Measurements from ENCODE around the gene ADSS1.

GRCh38 chr14:104794631-104794992, 70.6 kb downstream of the ADSS1 start:
- TF ChIP-seq CTCF (IDR thresholded peaks at IDR 0.05; ENCODE audit: low read depth, low read length, missing input control) (no peak), JUND (IDR thresholded peaks at IDR 0.05) (no peak), MAX (IDR thresholded peaks at IDR 0.05) (no peak), YY1 (IDR thresholded peaks at IDR 0.05) (no peak), FOXA1 (IDR thresholded peaks at IDR 0.05) (no peak), GABPA (IDR thresholded peaks at IDR 0.05 in 1 of 2, conservative IDR thresholded peaks at IDR 0.05 in 1 of 2) (no peak), TAF1 (conservative IDR thresholded peaks at IDR 0.05) (no peak), SP1 (IDR thresholded peaks at IDR 0.05) (no peak), EGR1 (IDR thresholded peaks at IDR 0.05; ENCODE audit: low read depth in 2 of 2) (no peak), NR2F2 (IDR thresholded peaks at IDR 0.05) (no peak), REST (IDR thresholded peaks at IDR 0.05) (no peak), RAD21 (IDR thresholded peaks at IDR 0.05) (peak in 1 of 2 donors; percentile 16)
